Spleen (tissue), 7 donors: Measurements from ENCODE around the gene GABRB1.

Experiments used
- POLR2A ChIP-seq, 3 donors: fragments of 450-650 bp; IDR thresholded peaks; one replicate each; pipeline ENCODE4 v1.5.1; 2017; ENCODE audit warnings: antibody characterized with exemption in 3 of 3, mild to moderate bottlenecking in 1 of 3
- POLR2AphosphoS5 ChIP-seq, 3 donors: sonication (generic); formaldehyde crosslinking; IDR thresholded peaks; one replicate each; pipeline ENCODE4 v1.5.1; 2017; ENCODE audit warnings: antibody characterized with exemption in 3 of 3
- TF ChIP-seq, protein P1 (sequence below), 11 experiments: fragments of 200-600 bp in 7 of 11; fragments of 450-650 bp in 4 of 11; sonication (generic) in 4 of 11; IDR thresholded peaks in 8 of 11; conservative IDR thresholded peaks in 3 of 11; 1 replicate in 7 of 11; 2 replicates in 4 of 11; pipeline versions ENCODE4 v1.4.0 to v1.8.0; 2016 to 2021; ENCODE audit warnings: antibody characterized with exemption in 11 of 11, inconsistent platforms in 4 of 11, mild to moderate bottlenecking in 1 of 11
- donor health status: DM: no; HTN: no; CAD: no; lungs with moderate emphysema.
- donor health status: DM: no; HTN: no; CAD: no.
- donor health status: DM: no; HTN: no; CAD: no.

DNA sequence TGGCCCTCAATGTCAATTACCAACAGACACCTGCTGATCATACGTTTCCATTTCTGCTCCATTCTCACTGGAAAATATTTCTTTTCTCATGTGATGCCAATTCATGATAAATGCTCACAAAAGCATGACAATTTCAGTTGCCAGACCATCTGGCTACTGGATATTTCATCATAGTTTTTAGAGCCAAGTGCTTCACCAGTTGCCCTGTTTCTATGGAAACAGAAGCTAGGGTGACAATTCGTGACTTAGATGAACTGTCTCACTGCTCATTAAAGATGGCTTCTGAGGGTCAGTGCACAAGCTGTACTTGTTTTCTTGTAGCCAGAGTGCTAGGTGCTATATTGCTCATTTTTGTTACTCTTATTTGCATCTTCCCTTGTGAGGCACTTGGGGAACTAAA lies 247.3 kb downstream of the GABRB1 start:
- TF ChIP-seq POLR2A (IDR thresholded peaks at IDR 0.05) (no peak), POLR2AphosphoS5 (IDR thresholded peaks at IDR 0.05) (no peak)
- TF ChIP-seq, protein P1, sequence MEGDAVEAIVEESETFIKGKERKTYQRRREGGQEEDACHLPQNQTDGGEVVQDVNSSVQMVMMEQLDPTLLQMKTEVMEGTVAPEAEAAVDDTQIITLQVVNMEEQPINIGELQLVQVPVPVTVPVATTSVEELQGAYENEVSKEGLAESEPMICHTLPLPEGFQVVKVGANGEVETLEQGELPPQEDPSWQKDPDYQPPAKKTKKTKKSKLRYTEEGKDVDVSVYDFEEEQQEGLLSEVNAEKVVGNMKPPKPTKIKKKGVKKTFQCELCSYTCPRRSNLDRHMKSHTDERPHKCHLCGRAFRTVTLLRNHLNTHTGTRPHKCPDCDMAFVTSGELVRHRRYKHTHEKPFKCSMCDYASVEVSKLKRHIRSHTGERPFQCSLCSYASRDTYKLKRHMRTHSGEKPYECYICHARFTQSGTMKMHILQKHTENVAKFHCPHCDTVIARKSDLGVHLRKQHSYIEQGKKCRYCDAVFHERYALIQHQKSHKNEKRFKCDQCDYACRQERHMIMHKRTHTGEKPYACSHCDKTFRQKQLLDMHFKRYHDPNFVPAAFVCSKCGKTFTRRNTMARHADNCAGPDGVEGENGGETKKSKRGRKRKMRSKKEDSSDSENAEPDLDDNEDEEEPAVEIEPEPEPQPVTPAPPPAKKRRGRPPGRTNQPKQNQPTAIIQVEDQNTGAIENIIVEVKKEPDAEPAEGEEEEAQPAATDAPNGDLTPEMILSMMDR (IDR thresholded peaks at IDR 0.05 in 8 of 11, conservative IDR thresholded peaks at IDR 0.05 in 3 of 11), result no peak
